DOHH2 (cell line): ENCODE data around the gene LCT.

Source experiments
- EZH2phosphoT487 ChIP-seq: fragments of 200-600 bp; sonication (generic); IDR thresholded peaks from 2 replicates; pipeline ENCODE4 v1.6.1; 2017; ENCODE audit warnings: borderline replicate concordance, mild to moderate bottlenecking, antibody characterized with exemption, low read length, moderate library complexity, mixed read lengths
- TF ChIP-seq, protein P1 (sequence below): fragments of 200-600 bp; sonication (generic); IDR thresholded peaks from one replicate; pipeline ENCODE4 v1.5.1; 2014; ENCODE audit warnings: antibody characterized with exemption, mild to moderate bottlenecking, low read depth, low read length; ENCODE audit not compliant: poor library complexity, severe bottlenecking

DNA sequence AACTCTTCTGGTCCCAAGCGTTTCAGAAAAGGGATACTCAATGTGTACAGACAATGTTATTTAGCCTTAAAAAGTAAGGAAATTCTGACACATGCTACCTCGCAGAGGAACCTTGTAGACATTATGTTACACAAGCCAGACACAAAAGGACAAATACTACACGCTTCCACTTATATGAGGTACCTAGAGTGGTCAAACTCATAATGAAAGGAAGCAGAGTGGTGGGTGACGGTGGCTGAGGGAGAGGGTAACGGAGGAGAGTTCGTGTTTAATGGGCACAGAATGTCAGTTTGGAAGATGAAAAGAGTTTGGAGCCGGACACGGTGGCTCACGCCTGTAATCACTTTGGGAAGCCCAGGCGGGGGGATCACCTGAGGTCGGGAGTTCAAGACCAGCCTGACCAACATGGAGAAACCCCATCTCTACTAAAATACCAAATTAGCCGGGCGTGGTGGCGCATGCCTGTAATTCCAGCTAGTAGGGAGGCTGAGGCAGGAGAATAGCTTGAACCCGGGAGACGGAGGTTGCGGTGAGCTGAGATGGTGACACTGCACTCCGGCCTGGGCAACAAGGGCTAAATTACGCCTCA, 37.9 kb upstream of the LCT start:
- TF ChIP-seq, protein P1, sequence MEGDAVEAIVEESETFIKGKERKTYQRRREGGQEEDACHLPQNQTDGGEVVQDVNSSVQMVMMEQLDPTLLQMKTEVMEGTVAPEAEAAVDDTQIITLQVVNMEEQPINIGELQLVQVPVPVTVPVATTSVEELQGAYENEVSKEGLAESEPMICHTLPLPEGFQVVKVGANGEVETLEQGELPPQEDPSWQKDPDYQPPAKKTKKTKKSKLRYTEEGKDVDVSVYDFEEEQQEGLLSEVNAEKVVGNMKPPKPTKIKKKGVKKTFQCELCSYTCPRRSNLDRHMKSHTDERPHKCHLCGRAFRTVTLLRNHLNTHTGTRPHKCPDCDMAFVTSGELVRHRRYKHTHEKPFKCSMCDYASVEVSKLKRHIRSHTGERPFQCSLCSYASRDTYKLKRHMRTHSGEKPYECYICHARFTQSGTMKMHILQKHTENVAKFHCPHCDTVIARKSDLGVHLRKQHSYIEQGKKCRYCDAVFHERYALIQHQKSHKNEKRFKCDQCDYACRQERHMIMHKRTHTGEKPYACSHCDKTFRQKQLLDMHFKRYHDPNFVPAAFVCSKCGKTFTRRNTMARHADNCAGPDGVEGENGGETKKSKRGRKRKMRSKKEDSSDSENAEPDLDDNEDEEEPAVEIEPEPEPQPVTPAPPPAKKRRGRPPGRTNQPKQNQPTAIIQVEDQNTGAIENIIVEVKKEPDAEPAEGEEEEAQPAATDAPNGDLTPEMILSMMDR, result no peak
- TF ChIP-seq EZH2phosphoT487, result no peak
